HepG2 (cell line): ENCODE data around the gene ADAMTS2.

Source experiments
- EZH2 ChIP-seq: conservative IDR thresholded peaks from 2 replicates; pipeline ENCODE4 v1.6.1; 2012; ENCODE audit warnings: mild to moderate bottlenecking, low read depth, low read length, moderate library complexity
- GABPA ChIP-seq, 2 experiments: IDR thresholded peaks; 2 replicates each; pipeline ENCODE4 v1.6.1; 2011 to 2016; ENCODE audit warnings: low read depth in 2 of 2, low read length in 1 of 2, missing biosample characterization in 1 of 2, missing genetic modification characterization in 1 of 2
- HHEX ChIP-seq: IDR thresholded peaks from 2 replicates; pipeline ENCODE4 v1.6.1; 2016; ENCODE audit warnings: control low read depth
- JUN ChIP-seq: sonication (generic); formaldehyde crosslinking; IDR thresholded peaks from 2 replicates; pipeline ENCODE4 v1.4.0; 2020; ENCODE audit warnings: mild to moderate bottlenecking, missing genetic modification reagents
- MAFK ChIP-seq, 2 experiments: IDR thresholded peaks in 1 of 2; conservative IDR thresholded peaks in 1 of 2; 2 replicates each; pipeline ENCODE4 v1.6.1; 2011; ENCODE audit warnings: improper control_type of control experiment in 2 of 2, low read length in 2 of 2
- POLR2A ChIP-seq, 2 experiments: IDR thresholded peaks; 2 replicates each; pipeline ENCODE4 v1.6.1; 2011; ENCODE audit warnings: low read depth in 2 of 2, low read length in 2 of 2, mild to moderate bottlenecking in 1 of 2, moderate library complexity in 1 of 2; ENCODE audit not compliant: insufficient read depth in 1 of 2
- POLR2AphosphoS5 ChIP-seq: IDR thresholded peaks from 2 replicates; pipeline ENCODE4 v1.6.1; 2012; ENCODE audit warnings: low read depth, low read length
- RBFOX2 ChIP-seq: fragments of 200-400 bp; formaldehyde crosslinking; IDR thresholded peaks from 2 replicates; pipeline ENCODE4 v1.6.1; 2017; ENCODE audit warnings: low read depth, mild to moderate bottlenecking, low read length
- SYNCRIP ChIP-seq: fragments of 200-400 bp; formaldehyde crosslinking; IDR thresholded peaks from 2 replicates; pipeline ENCODE4 v1.6.1; 2018; ENCODE audit warnings: mild to moderate bottlenecking, low read depth, low read length; ENCODE audit not compliant: insufficient read depth
- ZNF232 ChIP-seq: sonication (generic); formaldehyde crosslinking; IDR thresholded peaks from 2 replicates; pipeline ENCODE4 v1.4.0; 2020; ENCODE audit warnings: missing genetic modification reagents, borderline replicate concordance
- ZNF546 ChIP-seq: sonication (generic); formaldehyde crosslinking; conservative IDR thresholded peaks from 2 replicates; pipeline ENCODE4 v1.8.1; 2023; ENCODE audit warnings: mild to moderate bottlenecking, missing genetic modification reagents
- ZNF780A ChIP-seq: sonication (generic); formaldehyde crosslinking; IDR thresholded peaks from 2 replicates; pipeline ENCODE4 v1.8.0; 2022; ENCODE audit warnings: mild to moderate bottlenecking, missing genetic modification reagents, moderate library complexity
- TF ChIP-seq, protein P1 (sequence below): sonication (generic); formaldehyde crosslinking; IDR thresholded peaks from 2 replicates; pipeline ENCODE4 v1.5.0; 2020; ENCODE audit warnings: mild to moderate bottlenecking, missing genetic modification reagents, moderate library complexity

DNA sequence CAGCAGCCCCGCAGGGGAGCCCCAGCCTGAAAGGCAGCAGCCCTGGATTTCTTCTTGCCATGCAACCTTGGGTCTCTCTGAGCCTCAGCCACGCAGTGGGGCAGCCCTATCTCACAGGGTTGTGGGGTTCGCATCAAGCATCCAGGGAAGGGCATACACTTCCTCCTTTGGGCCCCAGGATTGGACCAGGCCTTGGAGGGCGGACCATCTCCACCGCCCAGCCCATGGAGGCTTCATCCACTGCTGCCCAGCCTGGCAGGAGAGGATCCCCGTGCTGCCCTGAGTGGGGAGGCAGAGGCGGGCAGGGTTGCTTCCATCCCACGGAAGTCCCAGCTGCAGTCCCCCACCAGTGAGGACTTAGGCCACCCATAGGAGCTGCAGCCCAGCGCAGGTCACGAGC, 5.3 kb downstream of the ADAMTS2 start:
- no peak for TF ChIP-seq ZNF546 (CRISPR knock-in tag)
- TF ChIP-seq, protein P1, sequence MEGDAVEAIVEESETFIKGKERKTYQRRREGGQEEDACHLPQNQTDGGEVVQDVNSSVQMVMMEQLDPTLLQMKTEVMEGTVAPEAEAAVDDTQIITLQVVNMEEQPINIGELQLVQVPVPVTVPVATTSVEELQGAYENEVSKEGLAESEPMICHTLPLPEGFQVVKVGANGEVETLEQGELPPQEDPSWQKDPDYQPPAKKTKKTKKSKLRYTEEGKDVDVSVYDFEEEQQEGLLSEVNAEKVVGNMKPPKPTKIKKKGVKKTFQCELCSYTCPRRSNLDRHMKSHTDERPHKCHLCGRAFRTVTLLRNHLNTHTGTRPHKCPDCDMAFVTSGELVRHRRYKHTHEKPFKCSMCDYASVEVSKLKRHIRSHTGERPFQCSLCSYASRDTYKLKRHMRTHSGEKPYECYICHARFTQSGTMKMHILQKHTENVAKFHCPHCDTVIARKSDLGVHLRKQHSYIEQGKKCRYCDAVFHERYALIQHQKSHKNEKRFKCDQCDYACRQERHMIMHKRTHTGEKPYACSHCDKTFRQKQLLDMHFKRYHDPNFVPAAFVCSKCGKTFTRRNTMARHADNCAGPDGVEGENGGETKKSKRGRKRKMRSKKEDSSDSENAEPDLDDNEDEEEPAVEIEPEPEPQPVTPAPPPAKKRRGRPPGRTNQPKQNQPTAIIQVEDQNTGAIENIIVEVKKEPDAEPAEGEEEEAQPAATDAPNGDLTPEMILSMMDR, result no peak
- TF ChIP-seq EZH2, result no peak
- no peak for TF ChIP-seq SYNCRIP
- TF ChIP-seq ZNF232 (CRISPR knock-in tag), result no peak
- no peak for TF ChIP-seq POLR2AphosphoS5
- TF ChIP-seq GABPA (IDR thresholded peaks at IDR 0.05; ENCODE audit: low read depth, low read length), result no peak
- TF ChIP-seq GABPA (CRISPR knock-in tag; IDR thresholded peaks at IDR 0.05; ENCODE audit: low read depth), result no peak
- TF ChIP-seq MAFK (conservative IDR thresholded peaks at IDR 0.05 in 1 of 2, IDR thresholded peaks at IDR 0.05 in 1 of 2; ENCODE audit: low read length in 2 of 2), result no peak
- no peak for TF ChIP-seq RBFOX2
- no peak for TF ChIP-seq ZNF780A (CRISPR knock-in tag)
- no peak for TF ChIP-seq POLR2A (IDR thresholded peaks at IDR 0.05; ENCODE audit: insufficient read depth in 1 of 2, low read depth in 2 of 2, low read length in 2 of 2)
- TF ChIP-seq HHEX (CRISPR knock-in tag), result no peak
- no peak for TF ChIP-seq JUN (CRISPR knock-in tag)
